GM18870 (cell line): ENCODE results near the gene ATP1A4.

Source experiments
- ATAC-seq: cut with Tn5 transposase; IDR thresholded peaks from one replicate; pipeline ENCODE4 v1.9.1; 2021; ENCODE audit warnings: moderate library complexity; ENCODE audit not compliant: unreplicated experiment

ATP1A4 gene

GRCh38 chr1:160139840-160140239 is 11.6 kb upstream of the ATP1A4 start:
- no peak for ATAC-seq

- no peak for ATAC-seq
Measured at GRCh38 chr1:160143695-160144094, 7.7 kb upstream of the ATP1A4 start.

GRCh38 chr1:160144921-160145320 is 6.5 kb upstream of the ATP1A4 start:
- ATAC-seq, result no peak

GRCh38 chr1:160146107-160146506 is 5.3 kb upstream of the ATP1A4 start:
- ATAC-seq, result no peak

- ATAC-seq, result no peak
Measured at GRCh38 chr1:160148121-160148520, 3.3 kb upstream of the ATP1A4 start.

- no peak for ATAC-seq
Measured at GRCh38 chr1:160149233-160149632, 2.2 kb upstream of the ATP1A4 start.

- ATAC-seq, result no peak
Measured at GRCh38 chr1:160149716-160150115, 1.7 kb upstream of the ATP1A4 start.

GRCh38 chr1:160154790-160155189 is 3.4 kb downstream of the ATP1A4 start:
- ATAC-seq, result no peak

- no peak for ATAC-seq
Measured at GRCh38 chr1:160156361-160156760, 5.0 kb downstream of the ATP1A4 start.

- ATAC-seq, result no peak
Measured at GRCh38 chr1:160157174-160157573, 5.8 kb downstream of the ATP1A4 start.

- ATAC-seq, result no peak
Measured at GRCh38 chr1:160158031-160158430, 6.6 kb downstream of the ATP1A4 start.

GRCh38 chr1:160158534-160158933 is 7.1 kb downstream of the ATP1A4 start:
- ATAC-seq, result no peak

- no peak for ATAC-seq
Measured at GRCh38 chr1:160159846-160160245, 8.4 kb downstream of the ATP1A4 start.

- no peak for ATAC-seq
Measured at GRCh38 chr1:160161965-160162705, 10.7 kb downstream of the ATP1A4 start.

GRCh38 chr1:160162931-160163330 is 11.5 kb downstream of the ATP1A4 start:
- ATAC-seq, result no peak

- ATAC-seq, result no peak
Measured at GRCh38 chr1:160163615-160164014, 12.2 kb downstream of the ATP1A4 start.

- ATAC-seq, result no peak
Measured at GRCh38 chr1:160164121-160164520, 12.7 kb downstream of the ATP1A4 start.

- ATAC-seq, result no peak
Measured at GRCh38 chr1:160166166-160166868, 14.9 kb downstream of the ATP1A4 start.

GRCh38 chr1:160167056-160167455 is 15.7 kb downstream of the ATP1A4 start:
- no peak for ATAC-seq

- no peak for ATAC-seq
Measured at GRCh38 chr1:160167580-160167979, 16.2 kb downstream of the ATP1A4 start.

GRCh38 chr1:160168016-160168415 is 16.6 kb downstream of the ATP1A4 start:
- ATAC-seq, result no peak

GRCh38 chr1:160168609-160169369 is 17.4 kb downstream of the ATP1A4 start:
- no peak for ATAC-seq
